ENCODE results near the gene LRR1. TPM values are rescaled to one million over a fixed set of nuclear protein-coding genes. Genes with fewer than 3 reads are reported as not detected.

Gene LRR1
- 9.5 and 13.4 TPM in 2 replicates for total RNA-seq

GRCh38 chr14:49598485-49599300, at the start of gene LRR1:
TSS of gene LRR1 (plus strand) at chr14:49598940. CDS start at chr14:49599021, 81 bp downstream.

GRCh38 chr14:49585803-49586672, 12.7 kb upstream of the LRR1 start, which contains the start of gene RPS29:
TSS of gene RPS29 (minus strand) at chr14:49586380. CDS start at chr14:49586346, 34 bp downstream.

GRCh38 chr14:49620182-49621113, 21.7 kb downstream of the LRR1 start, which contains the start of the genes MGAT2 and RPL36AL:
TSS of gene MGAT2 (plus strand) at chr14:49620799. CDS start at chr14:49621269, 470 bp downstream.
TSS of gene RPL36AL (minus strand) at chr14:49620626. CDS start at chr14:49619104, 1,522 bp downstream.

GRCh38 chr14:49634547-49635334, 36.0 kb downstream of the LRR1 start, which contains the start of gene DNAAF2:
TSS of gene DNAAF2 (minus strand) at chr14:49635244. CDS start at chr14:49635149, 95 bp downstream.

Other genes with a start within 250 kb of the LRR1 start
- 452 and 2,106 TPM in 2 replicates for gene RPS29, start 12.6 kb upstream of the LRR1 start, total RNA-seq
- 187 and 212 TPM in 2 replicates for gene RPL36AL, start 21.7 kb downstream of the LRR1 start, total RNA-seq
- 101 and 102 TPM in 2 replicates for gene MGAT2, start 21.9 kb downstream of the LRR1 start, total RNA-seq
- gene DNAAF2, start 36.3 kb downstream of the LRR1 start, total RNA-seq: 7.1 and 10.4 TPM in 2 replicates
- gene POLE2, start 89.3 kb downstream of the LRR1 start, total RNA-seq: 2.4 and 7.8 TPM in 2 replicates
- gene KLHDC1, start 94.2 kb downstream of the LRR1 start, total RNA-seq: 2.0 and 3.6 TPM in 2 replicates
- 49.5 and 76.0 TPM in 2 replicates for gene KLHDC2, start 169.2 kb downstream of the LRR1 start, total RNA-seq